Kidney (tissue), 14 donors: Measurements from ENCODE around the gene ATXN10. TPM values are rescaled to one million over a fixed set of nuclear protein-coding genes. Genes with fewer than 3 reads are reported as not detected.

Experiments used
- DNase-seq, 5 donors: peaks; one replicate each; pipeline ENCODE4 v3.0.0-alpha.2; 2013 to 2020
- FAIRE-seq: peaks from 2 replicates; lab custom pipeline; 2012; peaks lifted over from hg19 to GRCh38; lab: Jason Lieb, UNC
- H3K27ac ChIP-seq, 2 donors: one replicate each; pipeline ENCODE4 v1.7.0; 2013; ENCODE audit warnings: low read depth in 2 of 2, low read length in 2 of 2, inconsistent platforms in 1 of 2
- H3K27me3 ChIP-seq: one replicate; pipeline ENCODE4 v1.7.1; 2013; ENCODE audit warnings: low read length, inconsistent platforms; ENCODE audit not compliant: control insufficient read depth, insufficient read depth
- H3K36me3 ChIP-seq, 3 donors: one replicate each; pipeline versions ENCODE4 v1.7.0 to v1.7.1; 2013; ENCODE audit warnings: low read length in 3 of 3, control low read depth in 1 of 3, inconsistent platforms in 1 of 3; ENCODE audit not compliant: insufficient read depth in 3 of 3, control insufficient read depth in 2 of 3
- H3K4me1 ChIP-seq, 3 donors: one replicate each; pipeline versions ENCODE4 v1.7.0 to v1.7.1; 2013; ENCODE audit warnings: low read length in 3 of 3, inconsistent platforms in 1 of 3, low read depth in 1 of 3; ENCODE audit not compliant: control insufficient read depth in 2 of 3, insufficient read depth in 2 of 3
- H3K4me3 ChIP-seq, 3 donors: one replicate each; pipeline versions ENCODE4 v1.7.0 to v1.8.1; 2013; ENCODE audit warnings: low read length in 3 of 3, control low read depth in 1 of 3, inconsistent platforms in 1 of 3
- H3K9ac ChIP-seq, 3 donors: one replicate each; pipeline versions ENCODE4 v1.7.0 to v1.7.1; 2013; ENCODE audit warnings: low read length in 3 of 3, control low read depth in 1 of 3, inconsistent platforms in 1 of 3
- H3K9me3 ChIP-seq, 3 donors: one replicate each; pipeline versions ENCODE4 v1.7.0 to v1.7.1; 2013; ENCODE audit warnings: low read length in 3 of 3, control low read depth in 1 of 3, inconsistent platforms in 1 of 3; ENCODE audit not compliant: control insufficient read depth in 2 of 3, insufficient read depth in 1 of 3
- intact Hi-C: fragments of 100-400 bp; cut with DNase I; formaldehyde crosslinking; loops from one replicate; pipeline ENCODE4 v1.11.1; 2022
- polyA plus RNA-seq: library from polyadenylated mRNA; stranded (reverse); fragments of 350-450 nt; fragmentation: Illumina TruSeq; extraction: RNeasy Lipid Tissue Mini Kit (QIAGEN cat#74804); gene quantifications from one replicate; pipeline ENCODE4 v1.2.3, GENCODE V29; 2014; ENCODE audit warnings: low read depth, low replicate concordance; ENCODE audit not compliant: insufficient read depth
- total RNA-seq: library from RNA; stranded (reverse); fragmentation: NEBNext Ultra II Directional; extraction: Animal tissue kit (Norgen Biotek cat#: 25700); gene quantifications from one replicate; pipeline ENCODE4 v1.2.1, GENCODE V29; 2021
- TF ChIP-seq, protein P1 (sequence below): IDR thresholded peaks from 3 replicates; pipeline ENCODE4 v1.5.1; 2012; ENCODE audit warnings: mild to moderate bottlenecking, moderate library complexity, borderline replicate concordance; ENCODE audit not compliant: insufficient read depth; ENCODE audit errors: extremely low read depth
- donor health status: control.
- donor health status: control.
- donor health status: control.
- donor health status: control.
- donor health status: control.
- donor health status: DM: yes; HTN: yes; CAD: no.
- donor health status: Normal renal cell carcinoma (clear cell type).

ATXN10 gene
- total and polyA plus RNA-seq, 2 donors from 2014 or later: 121 to 142 TPM

DNA sequence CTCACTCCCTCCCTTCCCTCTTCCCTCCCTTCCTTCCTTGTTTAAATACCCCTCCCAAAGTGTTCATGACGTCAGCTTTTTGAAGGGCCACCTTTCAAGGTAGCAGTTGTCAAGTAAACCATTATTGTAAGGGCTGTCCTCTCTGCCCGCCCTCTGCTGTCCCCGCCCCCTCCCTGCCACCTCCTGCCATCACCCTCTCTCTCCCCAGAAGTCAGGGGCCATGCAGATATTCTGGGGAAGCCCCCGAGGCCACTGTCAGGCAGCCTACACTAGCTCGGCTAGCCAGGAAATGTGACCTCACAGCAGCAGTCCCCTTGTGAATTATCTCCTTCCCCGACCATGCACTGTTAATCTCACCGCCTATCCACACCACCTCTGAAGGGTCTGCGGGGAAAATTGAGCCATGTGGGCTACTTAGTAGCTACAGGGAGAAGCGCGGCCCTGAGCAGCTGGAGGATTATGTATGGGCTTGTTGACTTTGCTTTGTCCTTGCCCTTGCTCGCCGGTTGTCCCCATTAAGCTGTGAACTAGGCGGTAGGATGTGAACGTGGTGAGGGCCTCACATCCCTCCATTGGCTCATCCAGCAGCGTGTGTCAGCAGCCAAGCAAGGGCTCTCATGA, 42.1 kb upstream of the ATXN10 start:
- FAIRE-seq (no peak), DNase-seq (peak in 3 of 5 donors; percentile 30 to 61 (median 32))
- H3K36me3 ChIP-seq: no peaks in the 10 kb centered on the region
- H3K9ac ChIP-seq: no peak overlapping the region
- H3K27ac ChIP-seq: no peak overlapping the region
- H3K4me1 ChIP-seq: no peaks in the 10 kb centered on the region
- H3K27me3 ChIP-seq: no peaks in the 10 kb centered on the region
- intact Hi-C loops: no loop called here
- TF ChIP-seq, protein P1, sequence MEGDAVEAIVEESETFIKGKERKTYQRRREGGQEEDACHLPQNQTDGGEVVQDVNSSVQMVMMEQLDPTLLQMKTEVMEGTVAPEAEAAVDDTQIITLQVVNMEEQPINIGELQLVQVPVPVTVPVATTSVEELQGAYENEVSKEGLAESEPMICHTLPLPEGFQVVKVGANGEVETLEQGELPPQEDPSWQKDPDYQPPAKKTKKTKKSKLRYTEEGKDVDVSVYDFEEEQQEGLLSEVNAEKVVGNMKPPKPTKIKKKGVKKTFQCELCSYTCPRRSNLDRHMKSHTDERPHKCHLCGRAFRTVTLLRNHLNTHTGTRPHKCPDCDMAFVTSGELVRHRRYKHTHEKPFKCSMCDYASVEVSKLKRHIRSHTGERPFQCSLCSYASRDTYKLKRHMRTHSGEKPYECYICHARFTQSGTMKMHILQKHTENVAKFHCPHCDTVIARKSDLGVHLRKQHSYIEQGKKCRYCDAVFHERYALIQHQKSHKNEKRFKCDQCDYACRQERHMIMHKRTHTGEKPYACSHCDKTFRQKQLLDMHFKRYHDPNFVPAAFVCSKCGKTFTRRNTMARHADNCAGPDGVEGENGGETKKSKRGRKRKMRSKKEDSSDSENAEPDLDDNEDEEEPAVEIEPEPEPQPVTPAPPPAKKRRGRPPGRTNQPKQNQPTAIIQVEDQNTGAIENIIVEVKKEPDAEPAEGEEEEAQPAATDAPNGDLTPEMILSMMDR: no peak
- H3K9me3 ChIP-seq: no peaks in the 10 kb centered on the region
- H3K4me3 ChIP-seq: no peak overlapping the region

DNA sequence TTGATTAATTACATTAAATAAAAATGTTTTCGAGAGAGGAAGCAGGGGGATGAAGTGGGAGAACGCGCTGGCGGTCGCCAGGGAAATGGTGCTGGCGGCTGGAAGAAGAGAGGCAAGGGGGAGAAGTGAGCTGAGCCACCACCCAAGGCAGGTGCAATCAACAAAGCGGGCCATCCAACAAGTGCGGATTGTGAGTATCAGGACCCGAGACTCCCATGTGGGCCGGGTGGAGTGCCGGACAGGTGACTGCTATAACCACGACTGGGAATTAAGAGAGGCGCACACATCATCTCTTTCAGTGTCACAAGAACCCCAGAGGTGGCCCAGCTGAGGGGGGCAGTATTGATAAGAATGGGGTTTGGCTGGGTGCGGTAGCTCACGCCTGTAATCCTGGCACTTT, 41.2 kb upstream of the ATXN10 start:
- DNase-seq: no peak
- no peaks in the 10 kb centered on the region for H3K9me3 ChIP-seq
- no peaks in the 10 kb centered on the region for H3K36me3 ChIP-seq
- intact Hi-C loops: no loop called here
- H3K27me3 ChIP-seq: no peaks in the 10 kb centered on the region
- no peak for FAIRE-seq
- no peak overlapping the region for H3K9ac ChIP-seq
- TF ChIP-seq, protein P1: no peak
- no peak overlapping the region for H3K4me3 ChIP-seq
- no peak overlapping the region for H3K27ac ChIP-seq
- no peaks in the 10 kb centered on the region for H3K4me1 ChIP-seq

DNA sequence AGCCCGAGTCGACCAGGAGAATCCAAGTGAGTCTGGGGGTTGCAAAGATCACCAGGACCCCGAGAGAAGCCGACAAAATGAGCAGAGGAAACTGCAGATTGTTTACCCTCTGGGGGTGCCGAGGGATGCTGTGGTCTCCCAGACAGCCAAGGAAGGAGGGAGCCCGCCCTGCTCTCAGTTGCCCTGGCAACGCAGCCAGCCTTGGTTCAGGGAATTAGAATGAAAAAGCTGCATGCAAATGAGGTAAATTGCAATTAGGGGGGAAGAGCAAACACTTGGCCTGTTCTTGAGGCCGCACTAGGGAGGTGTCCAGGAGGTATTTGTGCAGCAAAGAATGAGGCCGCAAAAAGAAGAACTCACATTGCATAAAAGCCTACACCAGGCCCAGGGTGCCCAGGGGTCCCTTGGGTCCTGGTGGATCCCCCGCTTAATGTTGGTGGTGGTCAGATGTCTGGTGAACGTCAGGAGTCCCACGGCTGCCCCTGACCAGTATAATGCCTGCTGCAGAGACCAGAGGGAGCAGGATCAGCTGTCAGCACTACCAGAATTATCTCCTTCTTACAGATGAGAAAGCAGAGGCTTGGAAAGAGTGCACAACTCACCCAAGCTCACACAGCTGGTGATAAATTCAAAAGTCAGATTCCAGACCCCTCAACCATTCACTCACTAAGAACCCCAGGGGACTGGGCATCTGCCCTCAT, 40.3 kb upstream of the ATXN10 start:
- intact Hi-C loops: no loop called here
- TF ChIP-seq, protein P1: no peak
- H3K4me1 ChIP-seq: no peaks in the 10 kb centered on the region
- DNase-seq: no peak
- no peak overlapping the region for H3K4me3 ChIP-seq
- no peaks in the 10 kb centered on the region for H3K36me3 ChIP-seq
- no peaks in the 10 kb centered on the region for H3K9me3 ChIP-seq
- no peak overlapping the region for H3K27ac ChIP-seq
- H3K9ac ChIP-seq: no peak overlapping the region
- H3K27me3 ChIP-seq: no peaks in the 10 kb centered on the region
- no peak for FAIRE-seq
